Posterior cingulate gyrus (tissue), 11 donors: ENCODE results near the gene TVP23A.

Source experiments
- DNase-seq, 10 donors: peaks; one replicate each; pipeline versions ENCODE4 v3.0.0 to v3.0.0-alpha.2; 2020 to 2021; ENCODE audit warnings: mixed read lengths in 3 of 10
- intact Hi-C: fragments of 100-400 bp; cut with DNase I; formaldehyde crosslinking; loops from one replicate; pipeline ENCODE4 v1.15.1; 2023

The TVP23A gene

DNA sequence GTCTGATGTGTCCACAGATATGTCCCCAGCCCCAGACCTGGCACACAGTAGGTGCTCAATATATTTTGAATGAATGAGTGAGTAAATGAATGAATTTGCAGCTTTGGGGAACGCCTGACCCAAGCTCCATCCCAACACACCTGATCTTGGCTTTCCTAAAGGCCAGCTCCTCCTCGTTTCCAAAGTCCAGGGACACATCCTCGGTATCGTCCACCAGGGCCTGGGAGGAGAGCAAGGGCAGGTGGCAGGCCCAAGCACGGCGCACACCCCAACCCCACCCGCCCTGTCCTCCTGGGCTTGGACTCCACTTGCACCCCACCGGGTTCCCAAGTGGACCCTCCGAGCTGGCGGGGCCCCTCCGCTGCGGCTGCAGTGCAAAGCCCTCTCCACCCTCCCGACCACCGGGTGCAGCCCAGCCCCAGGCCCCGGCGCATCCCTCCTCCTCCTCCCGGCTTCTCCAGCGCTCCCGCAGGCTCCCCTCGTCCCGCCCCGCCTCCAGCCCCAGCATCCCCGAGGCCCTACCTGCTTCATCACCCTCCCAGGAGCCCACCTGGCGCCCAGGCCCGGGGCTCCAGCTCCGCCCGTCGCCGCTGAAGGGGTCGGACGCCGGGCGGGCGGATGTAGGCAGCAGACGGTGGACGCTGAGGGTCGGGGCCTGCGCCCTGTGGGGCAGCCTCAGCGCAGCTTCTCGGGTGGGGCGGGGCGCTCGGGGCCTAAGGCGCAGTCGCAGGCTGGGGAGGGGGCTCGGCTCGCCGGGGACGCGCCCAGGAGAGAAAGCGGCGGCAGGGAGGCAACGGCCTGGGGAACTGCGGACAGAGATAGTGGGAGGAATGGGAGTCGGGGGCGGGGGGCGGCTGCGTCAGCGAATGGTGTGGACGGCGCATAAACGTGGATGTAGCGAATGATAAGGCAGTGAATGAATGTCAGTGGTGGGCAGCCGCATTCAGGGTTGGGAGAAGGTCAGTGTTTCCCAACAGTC is at the start of gene TVP23A:
TVP23A (minus strand) TSS at position 832 of the 979 bp plus-strand sequence; CDS start at position 531, 301 bp downstream.
- peak in 9 of 10 donors; percentile 19 to 90 (median 53) for DNase-seq

DNA sequence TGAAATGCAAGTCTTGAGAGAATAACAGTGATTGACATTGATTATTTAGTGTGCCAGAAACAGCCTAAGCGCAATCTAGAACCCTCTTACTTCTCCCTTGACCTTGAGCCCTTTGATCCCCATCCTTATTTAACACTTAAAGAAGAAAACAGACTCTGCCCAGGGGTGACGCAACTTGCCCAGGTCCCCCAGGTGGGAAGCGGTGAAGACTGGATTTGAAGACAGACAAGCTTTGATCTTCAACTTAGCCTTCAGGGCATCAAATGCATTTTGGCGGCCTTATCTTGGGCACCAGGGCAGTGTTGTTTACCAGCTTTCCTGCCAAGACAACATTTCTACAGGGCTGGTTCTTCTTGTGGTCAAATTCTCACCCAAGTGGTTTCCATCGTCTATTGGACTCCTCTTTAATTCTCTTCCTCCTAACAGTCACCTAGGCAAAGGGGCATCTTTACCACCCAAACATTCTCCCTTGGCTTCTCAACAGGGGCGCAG is 49.6 kb upstream of the TVP23A start:
- no peak for DNase-seq
- intact Hi-C loops = no loop called here

More for the DNA sequence above, at the start of gene TVP23A:
- intact Hi-C loops = no loop called here

GRCh38 chr16:10867199-10867598 is 48.6 kb upstream of the TVP23A start:
- no peak for DNase-seq
- intact Hi-C loops = no loop called here

DNA sequence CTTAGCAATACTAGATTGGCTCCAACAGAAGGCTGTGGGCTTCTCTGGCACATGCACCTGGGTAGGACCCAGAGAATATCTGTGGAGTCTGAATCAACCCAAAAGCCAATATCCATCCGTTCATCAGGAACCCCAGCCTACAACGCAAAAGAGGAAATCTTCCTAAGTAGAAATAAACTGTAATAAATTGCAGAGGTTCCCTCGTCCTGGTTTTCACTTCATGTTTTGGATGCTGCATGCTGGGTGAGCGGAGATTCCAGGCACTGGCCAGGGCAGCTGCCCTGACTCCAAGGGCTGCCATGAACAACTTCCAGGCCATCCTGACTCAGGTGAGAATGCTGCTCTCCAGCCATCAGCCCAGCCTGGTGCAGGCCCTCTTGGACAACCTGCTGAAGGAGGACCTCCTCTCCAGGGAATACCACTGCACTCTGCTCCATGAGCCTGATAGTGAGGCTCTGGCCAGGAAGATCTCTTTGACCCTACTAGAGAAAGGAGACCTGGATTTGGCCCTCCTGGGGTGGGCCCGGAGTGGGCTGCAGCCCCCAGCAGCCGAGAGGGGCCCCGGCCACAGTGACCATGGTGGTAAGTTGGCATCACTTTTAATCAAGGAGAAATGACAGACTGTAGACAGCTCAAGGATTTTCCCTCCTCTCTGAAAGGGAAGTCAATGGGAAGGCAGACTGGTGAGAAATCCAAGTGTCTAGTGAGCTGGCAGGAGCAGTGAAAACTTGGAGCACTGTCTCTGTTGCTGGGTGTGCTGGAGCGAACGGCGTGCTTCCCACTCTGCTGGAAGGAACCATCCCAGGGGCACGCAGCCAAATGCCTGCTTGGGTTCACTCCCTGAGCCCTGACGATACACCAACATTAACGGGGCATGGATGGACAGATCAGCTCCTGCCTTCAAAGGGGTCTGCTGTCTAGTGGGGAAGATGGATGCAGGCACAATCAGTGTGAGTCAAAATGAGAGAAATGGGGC is 47.7 kb upstream of the TVP23A start:
- intact Hi-C loops = no loop called here
- DNase-seq = peak in 2 of 10 donors; percentile 16 to 72

DNA sequence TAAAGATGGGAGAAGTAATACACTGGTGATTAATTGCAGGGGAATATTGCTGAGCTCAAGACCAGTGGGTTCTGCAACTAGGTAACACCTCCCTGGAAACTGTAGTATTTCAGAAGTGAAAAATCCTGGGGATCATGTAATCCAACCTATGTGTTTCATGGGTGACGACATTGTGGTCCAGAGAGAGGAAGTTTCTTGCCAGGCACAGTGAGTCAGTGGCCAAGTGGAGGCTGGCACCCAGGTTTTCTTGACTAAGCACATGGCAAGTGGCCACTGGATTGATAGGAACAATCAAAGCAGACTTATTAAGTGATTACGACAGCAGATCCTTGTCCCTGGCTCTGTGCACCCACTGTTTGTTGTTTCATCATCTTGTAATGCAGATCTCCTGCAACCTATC is 43.8 kb upstream of the TVP23A start:
- peak in 2 of 10 donors; percentile 29 to 76 for DNase-seq
- intact Hi-C loops = no loop called here

GRCh38 chr16:10859658-10860057 is 41.1 kb upstream of the TVP23A start:
- intact Hi-C loops = no loop called here
- no peak for DNase-seq

DNA sequence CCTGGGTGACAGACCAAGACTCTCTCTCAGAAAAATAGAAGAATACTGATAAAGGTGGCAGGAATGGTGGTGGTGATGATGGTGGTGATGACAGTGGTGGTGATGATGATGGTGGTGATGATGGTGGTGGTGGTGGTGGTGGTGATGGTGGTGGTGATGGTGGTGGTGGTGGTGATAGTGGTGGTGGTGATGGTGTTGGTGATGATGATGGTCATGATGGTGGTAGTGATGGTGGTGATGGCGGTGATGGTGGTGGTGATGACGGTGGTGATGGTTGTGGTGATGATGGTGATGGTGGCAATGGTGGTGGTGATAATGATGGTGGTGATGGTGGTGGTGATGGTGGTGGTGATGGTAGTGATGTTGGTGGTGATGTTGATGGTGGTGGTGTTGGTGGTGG is 40.4 kb upstream of the TVP23A start:
- intact Hi-C loops = no loop called here

GRCh38 chr16:10858203-10858602 is 39.6 kb upstream of the TVP23A start:
- no peak for DNase-seq
- intact Hi-C loops = no loop called here

More for the DNA sequence above, 40.4 kb upstream of the TVP23A start:
- DNase-seq = no peak

DNA sequence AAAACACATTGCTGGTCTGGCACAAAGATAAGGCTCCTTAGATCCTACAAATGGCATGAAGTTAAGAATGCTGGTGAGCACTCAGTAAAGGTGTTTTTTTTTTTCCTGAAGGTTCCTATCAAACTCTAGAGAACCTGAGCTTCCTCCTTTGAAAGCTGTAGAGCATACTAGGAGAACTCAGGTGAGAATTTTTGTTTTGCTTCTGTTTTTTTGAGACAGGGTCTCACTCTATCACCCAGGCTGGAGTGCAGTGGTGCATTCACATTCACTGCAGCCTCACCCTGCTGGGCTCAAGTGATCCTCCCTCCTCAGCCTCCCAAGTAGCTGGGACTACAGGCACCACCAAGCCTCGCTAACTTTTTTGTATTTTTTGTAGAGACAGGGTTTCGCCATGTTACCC is 37.4 kb upstream of the TVP23A start:
- intact Hi-C loops = no loop called here
- no peak for DNase-seq

GRCh38 chr16:10852948-10853347 is 34.4 kb upstream of the TVP23A start:
- DNase-seq = no peak
- intact Hi-C loops = no loop called here

- intact Hi-C loops = no loop called here
- DNase-seq = no peak
Observed at GRCh38 chr16:10852286-10852685, 33.7 kb upstream of the TVP23A start.

- DNase-seq = no peak
- intact Hi-C loops = no loop called here
Observed at GRCh38 chr16:10851512-10851911, 32.9 kb upstream of the TVP23A start.

- intact Hi-C loops = no loop called here
- no peak for DNase-seq
Observed at GRCh38 chr16:10850478-10850850, 31.9 kb upstream of the TVP23A start.

GRCh38 chr16:10849736-10850477 is 31.3 kb upstream of the TVP23A start:
- no peak for DNase-seq
- intact Hi-C loops = no loop called here

DNA sequence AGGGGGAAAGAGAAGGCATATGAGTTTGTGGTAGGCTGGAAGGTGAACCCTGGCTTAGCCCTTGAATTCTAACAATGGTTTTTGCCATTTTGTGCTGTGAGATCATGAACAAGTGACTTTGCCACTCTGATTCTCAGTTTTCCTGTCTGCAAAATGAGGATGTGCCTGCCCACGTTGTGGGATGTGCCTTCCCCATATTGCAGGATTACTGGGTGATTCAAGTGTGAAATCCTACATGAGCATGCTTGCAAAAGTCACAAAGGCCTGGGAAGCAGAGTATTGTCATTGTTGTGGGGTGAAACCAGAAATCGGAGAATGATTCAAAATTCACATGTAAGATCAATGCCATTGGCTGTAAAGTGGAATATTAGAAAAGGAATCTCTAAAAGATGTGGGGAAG is 28.6 kb upstream of the TVP23A start:
- intact Hi-C loops = no loop called here
- DNase-seq = no peak

GRCh38 chr16:10846213-10846998 is 27.8 kb upstream of the TVP23A start:
- intact Hi-C loops = no loop called here
- no peak for DNase-seq

DNA sequence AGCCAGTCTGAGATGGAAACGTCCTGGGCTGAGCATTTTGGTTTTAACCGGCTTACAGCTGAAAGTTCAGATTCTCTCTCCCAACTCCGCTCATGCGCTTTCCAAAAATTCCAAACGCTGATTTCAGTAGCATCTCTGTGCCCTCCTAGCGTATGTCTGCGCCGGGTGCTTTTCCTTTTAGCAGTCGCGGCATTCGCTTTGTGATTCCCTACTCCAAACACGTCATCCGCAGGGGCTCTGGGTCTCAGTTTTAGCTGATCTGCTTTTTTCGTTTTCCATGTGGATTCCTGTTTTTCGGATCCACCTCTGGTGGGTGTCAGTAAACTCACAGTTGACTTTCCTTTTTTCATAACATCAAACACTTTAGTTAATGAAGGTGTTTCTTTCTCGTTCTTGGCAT is 22.1 kb upstream of the TVP23A start:
- peak in 1 of 10 donors; percentile 32 for DNase-seq
- intact Hi-C loops = no loop called here

- intact Hi-C loops = no loop called here
- peak in 1 of 10 donors; percentile 78 for DNase-seq
Observed at GRCh38 chr16:10839279-10839666, 20.7 kb upstream of the TVP23A start.

GRCh38 chr16:10838621-10839278 is 20.2 kb upstream of the TVP23A start:
- intact Hi-C loops = no loop called here
- DNase-seq = peak in 2 of 10 donors; percentile 14 to 41
